IMR-90 (cell line): ENCODE measurements around the gene CYP2A7. TPM values are rescaled to one million over a fixed set of nuclear protein-coding genes. Genes with fewer than 3 reads are reported as not detected.

ENCODE experiments used
- ATAC-seq: fragments of 200-7000 bp; cut with Tn5 transposase; 2 replicates; pipeline ENCODE4 v1.9.1; 2020; ENCODE audit warnings: low read depth, mild to moderate bottlenecking, moderate library complexity
- BruUV-seq: library from RNA; stranded (reverse); fragments of 400-500 nt; replicated peaks from 2 replicates; lab custom pipeline; 2021; lab: Mats Ljungman, UMichigan
- CTCF ChIA-PET: fragments of 300-600 bp; formaldehyde crosslinking; extraction: SDS; loops from one replicate; lab custom pipeline; 2021; ENCODE audit warnings: antibody characterized with exemption; lab: Yijun Ruan, JAX
- POLR2A ChIA-PET: fragments of 300-600 bp; sonication (Branson Sonifier 250); formaldehyde crosslinking; loops from one replicate; lab custom pipeline; 2022; ENCODE audit warnings: antibody characterized with exemption; ENCODE audit not compliant: unreplicated experiment; lab: Charles Lee
- DNase-seq: peaks from one replicate; pipeline ENCODE4 v3.0.0; 2013
- H2AFZ ChIP-seq: replicated peaks from 2 replicates; pipeline ENCODE3; 2013; ENCODE audit warnings: low read length, mild to moderate bottlenecking; ENCODE audit not compliant: poor library complexity
- H2AK5ac ChIP-seq: 2 replicates; pipeline ENCODE4 v1.6.1; 2013; ENCODE audit warnings: low read depth, low read length, inconsistent platforms
- H2AK9ac ChIP-seq: replicated peaks from 2 replicates; pipeline ENCODE3; 2013; ENCODE audit warnings: mild to moderate bottlenecking, low read depth, low read length, moderate library complexity; ENCODE audit not compliant: poor library complexity
- H2BK120ac ChIP-seq: 2 replicates; pipeline ENCODE4 v1.6.1; 2013; ENCODE audit warnings: low read depth, low read length, inconsistent platforms
- H2BK15ac ChIP-seq: 3 replicates; pipeline ENCODE4 v1.6.1; 2013; ENCODE audit warnings: low read depth, low read length, inconsistent platforms
- H2BK20ac ChIP-seq: 2 replicates; pipeline ENCODE4 v1.6.1; 2013; ENCODE audit warnings: low read depth, mild to moderate bottlenecking, inconsistent platforms, low read length, moderate library complexity
- H2BK5ac ChIP-seq: 2 replicates; pipeline ENCODE4 v1.6.1; 2013; ENCODE audit warnings: mild to moderate bottlenecking, low read depth, low read length, inconsistent platforms; ENCODE audit not compliant: poor library complexity, severe bottlenecking
- H3K14ac ChIP-seq: replicated peaks from 2 replicates; pipeline ENCODE4 v1.6.1; 2013; ENCODE audit warnings: low read depth, low read length, inconsistent platforms
- H3K18ac ChIP-seq: 2 replicates; pipeline ENCODE4 v1.6.1; 2013; ENCODE audit warnings: low read depth, low read length, control low read depth
- H3K23ac ChIP-seq: 2 replicates; pipeline ENCODE4 v1.6.1; 2013; ENCODE audit warnings: low read depth, low read length, inconsistent platforms
- H3K27ac ChIP-seq: 2 replicates; pipeline ENCODE4 v1.5.1; 2013; ENCODE audit warnings: mild to moderate bottlenecking, control low read depth, low read length; ENCODE audit not compliant: insufficient read depth
- H3K27me3 ChIP-seq: 2 replicates; pipeline ENCODE4 v1.6.1; 2013; ENCODE audit warnings: low read length; ENCODE audit not compliant: control insufficient read depth, insufficient read depth
- H3K36me3 ChIP-seq: 2 replicates; pipeline ENCODE4 v1.6.1; 2013; ENCODE audit warnings: low read length, mixed read lengths; ENCODE audit not compliant: control insufficient read depth, insufficient read depth
- H3K4ac ChIP-seq: 2 replicates; pipeline ENCODE4 v1.6.1; 2013; ENCODE audit warnings: low read depth, low read length, inconsistent platforms
- H3K4me1 ChIP-seq: 2 replicates; pipeline ENCODE4 v1.6.1; 2013; ENCODE audit warnings: low read length, mixed read lengths; ENCODE audit not compliant: control insufficient read depth, insufficient read depth
- H3K4me2 ChIP-seq: 2 replicates; pipeline ENCODE4 v1.6.1; 2013; ENCODE audit warnings: low read depth, mild to moderate bottlenecking, control low read depth, low read length, moderate library complexity
- H3K4me3 ChIP-seq: 2 replicates; pipeline ENCODE4 v1.5.1; 2013; ENCODE audit warnings: low read depth, mild to moderate bottlenecking, control low read depth, low read length, moderate library complexity; ENCODE audit not compliant: insufficient read depth
- H3K56ac ChIP-seq: 2 replicates; pipeline ENCODE4 v1.6.1; 2013; ENCODE audit warnings: low read length, inconsistent platforms; ENCODE audit not compliant: insufficient read depth; ENCODE audit errors: extremely low read depth
- H3K79me1 ChIP-seq, 2 experiments: 2 replicates each; pipeline ENCODE4 v1.6.1; 2013; ENCODE audit warnings: low read length in 2 of 2, inconsistent platforms in 1 of 2, low read depth in 1 of 2
- H3K9ac ChIP-seq: 2 replicates; pipeline ENCODE4 v1.6.1; 2013; ENCODE audit warnings: low read depth, low read length, control low read depth
- H3K9me1 ChIP-seq: 2 replicates; pipeline ENCODE4 v1.6.1; 2013; ENCODE audit warnings: low read length, inconsistent platforms; ENCODE audit not compliant: insufficient read depth
- H3K9me3 ChIP-seq: 2 replicates; pipeline ENCODE4 v1.6.1; 2013; ENCODE audit warnings: low read length; ENCODE audit not compliant: control insufficient read depth, insufficient read depth
- H4K20me1 ChIP-seq: 2 replicates; pipeline ENCODE4 v1.6.1; 2013; ENCODE audit warnings: low read length, inconsistent platforms; ENCODE audit not compliant: insufficient read depth
- H4K5ac ChIP-seq: 2 replicates; pipeline ENCODE4 v1.6.1; 2013; ENCODE audit warnings: mild to moderate bottlenecking, low read depth, low read length, control low read depth
- H4K8ac ChIP-seq, 2 experiments: 2 replicates each; pipeline ENCODE4 v1.6.1; 2013; ENCODE audit warnings: low read depth in 2 of 2, low read length in 2 of 2, control low read depth in 1 of 2, inconsistent platforms in 1 of 2
- H4K91ac ChIP-seq: 2 replicates; pipeline ENCODE4 v1.6.1; 2013; ENCODE audit warnings: low read depth, low read length, inconsistent platforms; ENCODE audit not compliant: insufficient read depth
- BHLHE40 ChIP-seq: fragments of 150-350 bp; IDR thresholded peaks from 2 replicates; pipeline ENCODE4 v1.6.1; 2016; ENCODE audit warnings: mild to moderate bottlenecking, low read depth, low read length
- CEBPB ChIP-seq: IDR thresholded peaks from 2 replicates; pipeline ENCODE4 v1.6.1; 2012; ENCODE audit warnings: low read depth, low read length, improper control_type of control experiment
- CHD1 ChIP-seq: IDR thresholded peaks from 2 replicates; pipeline ENCODE4 v1.6.1; 2012; ENCODE audit warnings: low read depth, low read length, improper control_type of control experiment
- CTCF ChIP-seq: conservative IDR thresholded peaks from 2 replicates; pipeline ENCODE4 v1.5.1; 2012; ENCODE audit warnings: mild to moderate bottlenecking, low read depth, low read length, improper control_type of control experiment
- ELK1 ChIP-seq: fragments of 150-350 bp; IDR thresholded peaks from 2 replicates; pipeline ENCODE4 v1.6.1; 2016; ENCODE audit warnings: low read depth, mild to moderate bottlenecking, low read length, moderate library complexity, borderline replicate concordance
- FOS ChIP-seq: fragments of 150-350 bp; IDR thresholded peaks from 2 replicates; pipeline ENCODE4 v1.6.1; 2016; ENCODE audit warnings: low read depth, low read length
- MAFK ChIP-seq: IDR thresholded peaks from 2 replicates; pipeline ENCODE4 v1.6.1; 2012; ENCODE audit warnings: low read depth, low read length, improper control_type of control experiment
- MAZ ChIP-seq: IDR thresholded peaks from 2 replicates; pipeline ENCODE4 v1.6.1; 2012; ENCODE audit warnings: low read depth, mild to moderate bottlenecking, low read length, improper control_type of control experiment, moderate library complexity, borderline replicate concordance
- MXI1 ChIP-seq: IDR thresholded peaks from 2 replicates; pipeline ENCODE4 v1.6.1; 2012; ENCODE audit warnings: low read depth, mild to moderate bottlenecking, low read length, moderate library complexity, borderline replicate concordance
- NFE2L2 ChIP-seq: fragments of 150-350 bp; IDR thresholded peaks from 2 replicates; pipeline ENCODE4 v1.6.1; 2016; ENCODE audit warnings: low read depth, mild to moderate bottlenecking, low read length
- POLR2A ChIP-seq: IDR thresholded peaks from 2 replicates; pipeline ENCODE4 v1.6.1; 2012; ENCODE audit warnings: mild to moderate bottlenecking, low read depth, low read length
- RAD21 ChIP-seq: IDR thresholded peaks from 2 replicates; pipeline ENCODE4 v1.6.1; 2012; ENCODE audit warnings: low read length, improper control_type of control experiment
- RCOR1 ChIP-seq: IDR thresholded peaks from 2 replicates; pipeline ENCODE4 v1.6.1; 2012; ENCODE audit warnings: mild to moderate bottlenecking, low read length, improper control_type of control experiment; ENCODE audit not compliant: insufficient replicate concordance
- RFX5 ChIP-seq: IDR thresholded peaks from 2 replicates; pipeline ENCODE4 v1.8.0; 2012; ENCODE audit warnings: low read depth, mild to moderate bottlenecking, low read length, moderate library complexity
- SMC3 ChIP-seq: fragments of 150-350 bp; IDR thresholded peaks from 2 replicates; pipeline ENCODE4 v1.6.1; 2016; ENCODE audit warnings: low read depth, mild to moderate bottlenecking, antibody characterized with exemption, low read length, moderate library complexity
- USF2 ChIP-seq: fragments of 150-350 bp; IDR thresholded peaks from 2 replicates; pipeline ENCODE4 v1.6.1; 2017; ENCODE audit warnings: mild to moderate bottlenecking, antibody characterized with exemption, low read length, low read depth
- WGBS, 2 experiments: methylation state at CpG; one replicate each; pipeline versions ENCODE4 v1.1.5 to v1.1.7; 2013; ENCODE audit warnings: missing lambda C conversion rate in 2 of 2; ENCODE audit not compliant: insufficient read length in 1 of 2; ENCODE audit errors: extremely low coverage in 2 of 2; 5-methylcytosine and 5-hydroxymethylcytosine counted together
- dilution Hi-C: fragments of 300-500 bp; cut with HindIII; formaldehyde crosslinking; loops from one replicate; pipeline ENCODE4 v1.14.3; 2018; ENCODE audit warnings: low sequenced_read_pairs; ENCODE audit not compliant: unreplicated experiment
- in situ Hi-C: fragments of 300-500 bp; cut with MboI; formaldehyde crosslinking; loops from 3 replicates; pipeline ENCODE4 v1.14.3; 2019; ENCODE audit warnings: low sequenced_read_pairs, inconsistent platforms, mixed read lengths
- intact Hi-C: fragments of 100-400 bp; cut with micrococcal nuclease; formaldehyde crosslinking; loops from 2 replicates; pipeline ENCODE4 v1.10.0; 2022
- polyA plus RNA-seq, 3 experiments: library from polyadenylated mRNA; depleted of rRNA; stranded (reverse); fragments of >200 nt; gene quantifications; 2 replicates each; pipeline ENCODE4 v1.2.3, GENCODE V29; 2012; ENCODE audit warnings: low replicate concordance in 1 of 3
- total RNA-seq: library from RNA; depleted of rRNA; stranded (reverse); fragments of >200 nt; gene quantifications from 2 replicates; pipeline ENCODE4 v1.2.3, GENCODE V29; 2012

Gene CYP2A7
- total and polyA plus RNA-seq, 2 of the 4 experiments (the other 2 are of a cell fraction), result not detected

GRCh38 chr19:40896418-40896796 lies 14.4 kb upstream of the CYP2A7 start:
- DNase-seq, result no peak
- H3K23ac ChIP-seq, result no peak overlapping the region
- H3K4me2 ChIP-seq, result no peak overlapping the region
- no peak overlapping the region for H4K8ac ChIP-seq
- H2AK9ac ChIP-seq, result no peak overlapping the region
- no peaks in the 10 kb centered on the region for H4K20me1 ChIP-seq
- dilution Hi-C loops (no loop called here), intact Hi-C loops (no loop called here), in situ Hi-C loops (no loop called here)
- H2BK5ac ChIP-seq, result no peak overlapping the region
- no peak overlapping the region for H2BK15ac ChIP-seq
- H3K4me3 ChIP-seq, result no peak overlapping the region
- no peak overlapping the region for H2AK5ac ChIP-seq
- no peak for ATAC-seq
- no peak overlapping the region for H3K9ac ChIP-seq
- no peaks in the 10 kb centered on the region for H3K9me3 ChIP-seq
- no peak overlapping the region for H2BK20ac ChIP-seq
- no peak overlapping the region for H2AFZ ChIP-seq
- no peak overlapping the region for H3K18ac ChIP-seq
- H3K4ac ChIP-seq, result no peak overlapping the region
- no peaks in the 10 kb centered on the region for H3K4me1 ChIP-seq
- no TSS peak for BruUV-seq
- no peak overlapping the region for H2BK120ac ChIP-seq
- ChIA-PET CTCF (no interaction called here), POLR2A (no interaction called here)
- H3K9me1 ChIP-seq, result no peaks in the 10 kb centered on the region
- no peak overlapping the region for H3K14ac ChIP-seq
- no peak overlapping the region for H4K5ac ChIP-seq
- H3K36me3 ChIP-seq, result no peaks in the 10 kb centered on the region
- TF ChIP-seq MAFK (no peak), POLR2A (no peak), ELK1 (no peak), MXI1 (no peak), MAZ (no peak), USF2 (no peak), RAD21 (no peak), FOS (no peak), RCOR1 (no peak), SMC3 (no peak), CTCF (no peak), BHLHE40 (no peak), CHD1 (no peak), RFX5 (no peak), CEBPB (no peak), NFE2L2 (no peak)
- H3K79me1 ChIP-seq, result no peaks in the 10 kb centered on the region
- H3K56ac ChIP-seq, result no peak overlapping the region
- no peak overlapping the region for H4K91ac ChIP-seq
- H3K27ac ChIP-seq, result no peak overlapping the region
- H3K27me3 ChIP-seq, result peaks cover 2% of the 10 kb centered on the region; the same call in 1 of the 2 replicates
- 89% methylated on average over 3 of the region's 5 CpGs; no CpG with 5 or more reads in 1 of the 2 experiments for WGBS, 2 experiments
